HG03060 (cell line): ENCODE data around the gene PFDN1.

Experiments
- ATAC-seq: cut with Tn5 transposase; IDR thresholded peaks from one replicate; pipeline ENCODE4 v1.9.1; 2021; ENCODE audit warnings: low read depth, moderate number of reproducible peaks; ENCODE audit not compliant: unreplicated experiment

The PFDN1 gene

GRCh38 chr5:140299056-140299455 lies 3.8 kb downstream of the PFDN1 start:
- ATAC-seq = no peak

- no peak for ATAC-seq
These were observed 4.7 kb downstream of the PFDN1 start for GRCh38 chr5:140298183-140298601.

- no peak for ATAC-seq
These were observed 5.6 kb downstream of the PFDN1 start for GRCh38 chr5:140297283-140297682.

- ATAC-seq = no peak
These were observed 6.6 kb downstream of the PFDN1 start for GRCh38 chr5:140296289-140296688.

- no peak for ATAC-seq
These were observed 7.5 kb downstream of the PFDN1 start for GRCh38 chr5:140295414-140295813.

- no peak for ATAC-seq
These were observed 8.1 kb downstream of the PFDN1 start for GRCh38 chr5:140294753-140295152.

GRCh38 chr5:140293849-140294100 lies 9.1 kb downstream of the PFDN1 start:
- no peak for ATAC-seq

GRCh38 chr5:140293091-140293848 lies 9.6 kb downstream of the PFDN1 start:
- no peak for ATAC-seq

GRCh38 chr5:140292212-140293036 lies 10.5 kb downstream of the PFDN1 start:
- ATAC-seq = no peak

- ATAC-seq = no peak
These were observed 14.9 kb downstream of the PFDN1 start for GRCh38 chr5:140287801-140288521.

- no peak for ATAC-seq
These were observed 16.5 kb downstream of the PFDN1 start for GRCh38 chr5:140286424-140286823.

- no peak for ATAC-seq
These were observed 18.9 kb downstream of the PFDN1 start for GRCh38 chr5:140284013-140284412.

GRCh38 chr5:140282266-140282665 lies 20.6 kb downstream of the PFDN1 start:
- ATAC-seq = no peak

GRCh38 chr5:140275837-140276236 lies 27.1 kb downstream of the PFDN1 start:
- ATAC-seq = no peak

GRCh38 chr5:140273401-140273877 lies 29.5 kb downstream of the PFDN1 start:
- ATAC-seq = no peak

GRCh38 chr5:140270008-140270407 lies 32.9 kb downstream of the PFDN1 start:
- no peak for ATAC-seq

- ATAC-seq = no peak
These were observed 35.3 kb downstream of the PFDN1 start for GRCh38 chr5:140267559-140268018.

- no peak for ATAC-seq
These were observed 35.7 kb downstream of the PFDN1 start for GRCh38 chr5:140267201-140267540.

GRCh38 chr5:140266471-140267200 lies 36.3 kb downstream of the PFDN1 start:
- no peak for ATAC-seq

GRCh38 chr5:140265845-140266244 lies 37.1 kb downstream of the PFDN1 start:
- no peak for ATAC-seq

- ATAC-seq = no peak
These were observed 40.1 kb downstream of the PFDN1 start for GRCh38 chr5:140262839-140263238.
